ENCODE results near the gene RBBP8.

The RBBP8 gene

DNA sequence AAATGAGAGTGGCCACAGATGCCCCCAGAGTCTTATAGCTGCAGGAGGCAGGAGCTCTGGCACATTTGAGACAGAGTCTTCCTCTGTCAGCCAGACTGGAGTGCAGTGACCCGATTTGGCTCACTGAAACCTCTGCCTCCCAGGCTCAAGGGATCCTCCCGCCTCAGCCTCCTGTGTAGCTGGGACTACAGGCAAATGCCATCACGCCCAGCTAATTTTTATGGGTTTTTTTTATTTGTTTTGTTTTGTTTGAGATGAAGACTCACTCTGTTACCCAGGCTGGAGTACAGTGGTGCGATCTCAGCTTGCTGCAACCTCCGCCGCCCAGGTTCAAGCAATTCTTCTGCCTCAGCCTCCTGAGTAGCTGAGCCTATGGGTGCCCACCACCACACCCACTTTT, 121.4 kb downstream of the RBBP8 start:
- H3K9ac ChIP-seq (ENCODE audit: low read length) = no peak overlapping the region
- no peaks in the 10 kb centered on the region for H3K27me3 ChIP-seq (ENCODE audit: low read length)
- no peak overlapping the region for H3K4me3 ChIP-seq (ENCODE audit: insufficient read depth, low read length, poor library complexity, severe bottlenecking)
- H2AFZ ChIP-seq (ENCODE audit: low read depth, low read length, severe bottlenecking) = no peak overlapping the region
- H3K27ac ChIP-seq (ENCODE audit: low read depth, low read length) = no peak overlapping the region
- H3K36me3 ChIP-seq (ENCODE audit: low read length) = no peaks in the 10 kb centered on the region
- no peaks in the 10 kb centered on the region for H3K9me2 ChIP-seq (replicated peaks; ENCODE audit: insufficient read depth, low read length)
- no peak overlapping the region for H3K4me2 ChIP-seq (ENCODE audit: low read depth, low read length, poor library complexity, severe bottlenecking)
- H3K9me3 ChIP-seq (ENCODE audit: insufficient read depth, low read length) = no peaks in the 10 kb centered on the region
- TF ChIP-seq EZH2phosphoT487 (conservative IDR thresholded peaks at IDR 0.05; ENCODE audit: low read length) = no peak
- TF ChIP-seq, protein P1, sequence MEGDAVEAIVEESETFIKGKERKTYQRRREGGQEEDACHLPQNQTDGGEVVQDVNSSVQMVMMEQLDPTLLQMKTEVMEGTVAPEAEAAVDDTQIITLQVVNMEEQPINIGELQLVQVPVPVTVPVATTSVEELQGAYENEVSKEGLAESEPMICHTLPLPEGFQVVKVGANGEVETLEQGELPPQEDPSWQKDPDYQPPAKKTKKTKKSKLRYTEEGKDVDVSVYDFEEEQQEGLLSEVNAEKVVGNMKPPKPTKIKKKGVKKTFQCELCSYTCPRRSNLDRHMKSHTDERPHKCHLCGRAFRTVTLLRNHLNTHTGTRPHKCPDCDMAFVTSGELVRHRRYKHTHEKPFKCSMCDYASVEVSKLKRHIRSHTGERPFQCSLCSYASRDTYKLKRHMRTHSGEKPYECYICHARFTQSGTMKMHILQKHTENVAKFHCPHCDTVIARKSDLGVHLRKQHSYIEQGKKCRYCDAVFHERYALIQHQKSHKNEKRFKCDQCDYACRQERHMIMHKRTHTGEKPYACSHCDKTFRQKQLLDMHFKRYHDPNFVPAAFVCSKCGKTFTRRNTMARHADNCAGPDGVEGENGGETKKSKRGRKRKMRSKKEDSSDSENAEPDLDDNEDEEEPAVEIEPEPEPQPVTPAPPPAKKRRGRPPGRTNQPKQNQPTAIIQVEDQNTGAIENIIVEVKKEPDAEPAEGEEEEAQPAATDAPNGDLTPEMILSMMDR (IDR thresholded peaks at IDR 0.05; ENCODE audit: insufficient read depth, low read length, poor library complexity, severe bottlenecking) = no peak
- no peaks in the 10 kb centered on the region for H3F3A ChIP-seq (ENCODE audit: insufficient read depth)
- no peaks in the 10 kb centered on the region for H3K79me2 ChIP-seq (ENCODE audit: insufficient read depth, low read length)
- no peaks in the 10 kb centered on the region for H4K20me1 ChIP-seq (ENCODE audit: low read depth, low read length)

DNA sequence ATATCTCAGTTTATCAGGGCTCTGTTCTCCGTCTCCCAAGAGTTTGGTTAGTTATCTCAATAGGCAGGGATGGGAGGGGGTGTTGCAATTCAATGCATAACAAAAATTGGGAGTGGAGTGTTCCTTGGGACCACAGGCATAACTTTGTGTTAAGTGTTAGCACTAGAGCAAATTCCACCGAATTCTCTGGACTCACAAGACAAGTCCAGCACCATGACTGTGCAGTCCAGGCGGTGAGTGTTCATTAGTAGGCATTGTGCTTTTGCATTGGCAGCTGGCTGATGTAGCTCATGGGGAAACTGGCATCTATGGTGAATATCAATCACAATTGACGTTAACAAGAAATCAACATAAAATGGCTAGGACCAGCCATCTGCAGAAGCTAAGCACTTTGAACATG, 123.2 kb downstream of the RBBP8 start:
- no peaks in the 10 kb centered on the region for H4K20me1 ChIP-seq (ENCODE audit: low read depth, low read length)
- H3K4me3 ChIP-seq (ENCODE audit: insufficient read depth, low read length, poor library complexity, severe bottlenecking) = no peak overlapping the region
- no peak overlapping the region for H2AFZ ChIP-seq (ENCODE audit: low read depth, low read length, severe bottlenecking)
- H3K27me3 ChIP-seq (ENCODE audit: low read length) = no peaks in the 10 kb centered on the region
- H3K27ac ChIP-seq (ENCODE audit: low read depth, low read length) = no peak overlapping the region
- H3K9ac ChIP-seq (ENCODE audit: low read length) = no peak overlapping the region
- TF ChIP-seq, protein P1 (IDR thresholded peaks at IDR 0.05; ENCODE audit: insufficient read depth, low read length, poor library complexity, severe bottlenecking) = no peak
- TF ChIP-seq EZH2phosphoT487 (conservative IDR thresholded peaks at IDR 0.05; ENCODE audit: low read length) = no peak
- no peaks in the 10 kb centered on the region for H3K9me2 ChIP-seq (replicated peaks; ENCODE audit: insufficient read depth, low read length)
- H3K9me3 ChIP-seq (ENCODE audit: insufficient read depth, low read length) = no peaks in the 10 kb centered on the region
- H3F3A ChIP-seq (ENCODE audit: insufficient read depth) = no peaks in the 10 kb centered on the region
- no peaks in the 10 kb centered on the region for H3K36me3 ChIP-seq (ENCODE audit: low read length)
- H3K4me2 ChIP-seq (ENCODE audit: low read depth, low read length, poor library complexity, severe bottlenecking) = no peak overlapping the region
- no peaks in the 10 kb centered on the region for H3K79me2 ChIP-seq (ENCODE audit: insufficient read depth, low read length)

GRCh38 chr18:23057096-23057495, 124.0 kb downstream of the RBBP8 start:
- H3K4me3 ChIP-seq (ENCODE audit: insufficient read depth, low read length, poor library complexity, severe bottlenecking) = no peak overlapping the region
- no peak overlapping the region for H3K4me2 ChIP-seq (ENCODE audit: low read depth, low read length, poor library complexity, severe bottlenecking)
- H4K20me1 ChIP-seq (ENCODE audit: low read depth, low read length) = no peaks in the 10 kb centered on the region
- H3K9ac ChIP-seq (ENCODE audit: low read length) = no peak overlapping the region
- no peaks in the 10 kb centered on the region for H3K79me2 ChIP-seq (ENCODE audit: insufficient read depth, low read length)
- H3K27me3 ChIP-seq (ENCODE audit: low read length) = no peaks in the 10 kb centered on the region
- H3K27ac ChIP-seq (ENCODE audit: low read depth, low read length) = no peak overlapping the region
- no peaks in the 10 kb centered on the region for H3K36me3 ChIP-seq (ENCODE audit: low read length)
- H3K9me3 ChIP-seq (ENCODE audit: insufficient read depth, low read length) = no peaks in the 10 kb centered on the region
- no peak overlapping the region for H2AFZ ChIP-seq (ENCODE audit: low read depth, low read length, severe bottlenecking)
- no peaks in the 10 kb centered on the region for H3F3A ChIP-seq (ENCODE audit: insufficient read depth)
- TF ChIP-seq, protein P1 (IDR thresholded peaks at IDR 0.05; ENCODE audit: insufficient read depth, low read length, poor library complexity, severe bottlenecking) = no peak
- no peak for TF ChIP-seq EZH2phosphoT487 (conservative IDR thresholded peaks at IDR 0.05; ENCODE audit: low read length)
- H3K9me2 ChIP-seq (replicated peaks; ENCODE audit: insufficient read depth, low read length) = no peaks in the 10 kb centered on the region
